ENCODE measurements around the gene EIF3L.

DNA sequence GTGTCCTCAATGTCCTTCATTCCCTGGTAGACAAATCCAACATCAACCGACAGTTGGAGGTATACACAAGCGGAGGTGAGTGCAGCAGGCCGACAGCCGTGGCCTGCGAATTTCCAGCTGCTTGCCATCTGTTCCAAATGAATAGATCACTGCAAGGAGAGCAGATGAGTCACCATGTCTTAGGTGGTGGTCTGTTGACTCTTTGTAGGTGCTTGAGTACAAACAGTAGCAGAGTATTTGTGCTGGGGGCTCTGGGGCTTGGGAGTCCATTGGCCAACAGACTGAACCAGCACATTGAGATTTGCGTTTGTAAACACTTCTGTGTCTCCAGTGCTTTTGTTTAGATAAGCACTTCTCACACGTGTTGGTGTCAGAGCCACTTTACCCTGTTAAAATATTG, 21.1 kb downstream of the EIF3L start:
- TF ChIP-seq SMC3 (IDR thresholded peaks at IDR 0.05; ENCODE audit: borderline replicate concordance, low read length) = no peak
- no peak for TF ChIP-seq ZNF274 (IDR thresholded peaks at IDR 0.05; ENCODE audit: insufficient read depth, insufficient read length)
- no peak for TF ChIP-seq EP300 (IDR thresholded peaks at IDR 0.05; ENCODE audit: borderline replicate concordance in 1 of 2, control insufficient read depth in 1 of 2, low read depth in 2 of 2, low read length in 2 of 2)
- TF ChIP-seq IKZF2 (IDR thresholded peaks at IDR 0.05) = no peak
- no peak for TF ChIP-seq YY1 (IDR thresholded peaks at IDR 0.05; ENCODE audit: low read depth, low read length)
- no peak for TF ChIP-seq EZH2 (IDR thresholded peaks at IDR 0.05; ENCODE audit: borderline replicate concordance, control insufficient read depth, low read depth, low read length)
- no peak for TF ChIP-seq TAF1 (IDR thresholded peaks at IDR 0.05; ENCODE audit: borderline replicate concordance, low read depth, low read length)
- TF ChIP-seq, protein P1, sequence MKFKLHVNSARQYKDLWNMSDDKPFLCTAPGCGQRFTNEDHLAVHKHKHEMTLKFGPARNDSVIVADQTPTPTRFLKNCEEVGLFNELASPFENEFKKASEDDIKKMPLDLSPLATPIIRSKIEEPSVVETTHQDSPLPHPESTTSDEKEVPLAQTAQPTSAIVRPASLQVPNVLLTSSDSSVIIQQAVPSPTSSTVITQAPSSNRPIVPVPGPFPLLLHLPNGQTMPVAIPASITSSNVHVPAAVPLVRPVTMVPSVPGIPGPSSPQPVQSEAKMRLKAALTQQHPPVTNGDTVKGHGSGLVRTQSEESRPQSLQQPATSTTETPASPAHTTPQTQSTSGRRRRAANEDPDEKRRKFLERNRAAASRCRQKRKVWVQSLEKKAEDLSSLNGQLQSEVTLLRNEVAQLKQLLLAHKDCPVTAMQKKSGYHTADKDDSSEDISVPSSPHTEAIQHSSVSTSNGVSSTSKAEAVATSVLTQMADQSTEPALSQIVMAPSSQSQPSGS (IDR thresholded peaks at IDR 0.05; ENCODE audit: low read length) = no peak
- TF ChIP-seq, protein P2, sequence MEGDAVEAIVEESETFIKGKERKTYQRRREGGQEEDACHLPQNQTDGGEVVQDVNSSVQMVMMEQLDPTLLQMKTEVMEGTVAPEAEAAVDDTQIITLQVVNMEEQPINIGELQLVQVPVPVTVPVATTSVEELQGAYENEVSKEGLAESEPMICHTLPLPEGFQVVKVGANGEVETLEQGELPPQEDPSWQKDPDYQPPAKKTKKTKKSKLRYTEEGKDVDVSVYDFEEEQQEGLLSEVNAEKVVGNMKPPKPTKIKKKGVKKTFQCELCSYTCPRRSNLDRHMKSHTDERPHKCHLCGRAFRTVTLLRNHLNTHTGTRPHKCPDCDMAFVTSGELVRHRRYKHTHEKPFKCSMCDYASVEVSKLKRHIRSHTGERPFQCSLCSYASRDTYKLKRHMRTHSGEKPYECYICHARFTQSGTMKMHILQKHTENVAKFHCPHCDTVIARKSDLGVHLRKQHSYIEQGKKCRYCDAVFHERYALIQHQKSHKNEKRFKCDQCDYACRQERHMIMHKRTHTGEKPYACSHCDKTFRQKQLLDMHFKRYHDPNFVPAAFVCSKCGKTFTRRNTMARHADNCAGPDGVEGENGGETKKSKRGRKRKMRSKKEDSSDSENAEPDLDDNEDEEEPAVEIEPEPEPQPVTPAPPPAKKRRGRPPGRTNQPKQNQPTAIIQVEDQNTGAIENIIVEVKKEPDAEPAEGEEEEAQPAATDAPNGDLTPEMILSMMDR (IDR thresholded peaks at IDR 0.05 in 2 of 3, conservative IDR thresholded peaks at IDR 0.05 in 1 of 3; ENCODE audit: control insufficient read depth in 2 of 3, extremely low read depth in 1 of 3, insufficient read depth in 1 of 3, low read depth in 3 of 3, low read length in 3 of 3) = no peak
- TF ChIP-seq JUND (IDR thresholded peaks at IDR 0.05; ENCODE audit: low read depth, low read length) = no peak
- TF ChIP-seq, protein P3, sequence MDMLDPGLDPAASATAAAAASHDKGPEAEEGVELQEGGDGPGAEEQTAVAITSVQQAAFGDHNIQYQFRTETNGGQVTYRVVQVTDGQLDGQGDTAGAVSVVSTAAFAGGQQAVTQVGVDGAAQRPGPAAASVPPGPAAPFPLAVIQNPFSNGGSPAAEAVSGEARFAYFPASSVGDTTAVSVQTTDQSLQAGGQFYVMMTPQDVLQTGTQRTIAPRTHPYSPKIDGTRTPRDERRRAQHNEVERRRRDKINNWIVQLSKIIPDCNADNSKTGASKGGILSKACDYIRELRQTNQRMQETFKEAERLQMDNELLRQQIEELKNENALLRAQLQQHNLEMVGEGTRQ (IDR thresholded peaks at IDR 0.05; ENCODE audit: borderline replicate concordance, low read depth, low read length) = no peak
- TF ChIP-seq NFIC (IDR thresholded peaks at IDR 0.05; ENCODE audit: low read depth, low read length) = no peak
